ENCODE measurements around the gene YAP1.
"Not testable (repeated sequence)": the region's sequence is repeated elsewhere in the genome, so short reads cannot be mapped to it uniquely, and the experiment has no call there.

Gene YAP1

DNA sequence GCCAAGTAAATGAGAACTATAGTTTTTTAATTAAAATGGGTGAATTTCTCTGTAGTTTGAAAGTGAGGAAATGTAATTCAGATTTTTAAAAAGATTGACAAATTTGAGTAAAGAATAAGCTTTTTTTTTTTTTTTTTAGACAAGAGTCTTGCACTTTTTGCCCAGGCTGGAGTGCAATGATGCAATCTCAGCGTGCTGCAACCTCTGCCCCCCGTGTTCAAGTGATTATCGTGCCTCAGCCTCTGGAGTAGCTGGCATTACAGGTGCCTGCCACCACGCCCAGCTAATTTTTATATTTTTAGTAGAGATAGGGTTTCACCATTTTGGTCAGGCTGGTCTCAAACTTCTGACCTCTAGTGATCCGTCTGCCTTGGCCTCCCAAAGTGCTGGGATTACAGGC is 90.1 kb downstream of the YAP1 start:
- not testable (repeated sequence) for DNase-seq (ENCODE audit: low read depth)

DNA sequence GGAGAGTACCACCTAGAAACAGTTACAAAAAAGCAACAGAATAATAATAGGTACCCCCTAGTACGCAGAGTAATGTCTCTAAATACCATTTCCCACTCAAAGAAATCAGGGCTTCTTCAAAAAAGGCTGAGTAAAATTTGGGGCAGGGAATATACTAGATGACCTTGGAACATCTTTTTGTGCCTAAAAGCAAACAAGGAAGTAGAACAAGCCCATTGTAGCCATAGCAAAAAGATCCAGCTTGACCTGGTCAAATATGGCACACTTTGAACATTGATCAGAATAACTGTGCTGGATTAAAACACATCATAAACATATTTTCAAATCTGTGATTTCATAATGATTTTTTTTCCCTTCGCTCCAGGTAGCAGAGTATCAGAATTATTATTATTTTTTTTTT is 91.5 kb downstream of the YAP1 start:
- no peak for DNase-seq (ENCODE audit: low read depth)

DNA sequence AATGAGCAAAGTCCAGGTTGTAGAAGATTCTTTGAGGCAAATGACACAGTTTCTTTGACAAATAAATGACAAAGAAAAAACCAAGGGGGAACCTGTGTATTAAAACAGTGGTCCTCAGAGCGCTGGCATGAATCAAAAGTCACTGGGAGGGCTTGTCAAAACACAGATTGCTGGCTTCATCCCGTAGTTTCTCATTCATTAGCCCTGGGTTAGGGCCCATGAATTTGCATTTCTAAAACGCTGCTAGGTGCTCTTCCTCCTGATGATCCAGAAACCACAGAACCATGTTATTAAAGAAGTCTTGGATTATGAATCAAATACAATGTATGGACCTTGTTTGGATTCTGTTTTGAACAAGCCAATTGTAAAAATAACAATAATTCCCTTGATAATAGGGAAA is 92.7 kb downstream of the YAP1 start:
- no peak for DNase-seq (ENCODE audit: low read depth)

DNA sequence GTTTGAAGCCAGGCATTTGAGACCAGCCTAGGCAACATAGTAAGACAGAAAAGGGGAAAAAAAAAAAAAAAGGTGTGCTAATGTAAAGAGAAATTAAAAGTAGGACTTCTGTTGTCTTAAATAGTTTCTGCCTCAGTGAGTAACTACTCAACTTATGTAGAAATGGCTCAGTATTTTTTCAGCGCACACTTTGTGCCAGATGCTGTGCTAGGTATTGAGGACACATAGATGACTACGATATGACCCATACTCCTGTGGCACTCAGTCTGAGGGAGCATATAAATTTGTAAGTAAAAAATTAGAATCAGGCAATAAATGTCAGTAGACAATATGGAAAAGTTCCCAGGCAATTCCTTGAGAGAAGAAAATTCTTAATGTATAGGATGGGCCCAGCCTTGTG is 93.9 kb downstream of the YAP1 start:
- no peak for DNase-seq (ENCODE audit: low read depth)

DNA sequence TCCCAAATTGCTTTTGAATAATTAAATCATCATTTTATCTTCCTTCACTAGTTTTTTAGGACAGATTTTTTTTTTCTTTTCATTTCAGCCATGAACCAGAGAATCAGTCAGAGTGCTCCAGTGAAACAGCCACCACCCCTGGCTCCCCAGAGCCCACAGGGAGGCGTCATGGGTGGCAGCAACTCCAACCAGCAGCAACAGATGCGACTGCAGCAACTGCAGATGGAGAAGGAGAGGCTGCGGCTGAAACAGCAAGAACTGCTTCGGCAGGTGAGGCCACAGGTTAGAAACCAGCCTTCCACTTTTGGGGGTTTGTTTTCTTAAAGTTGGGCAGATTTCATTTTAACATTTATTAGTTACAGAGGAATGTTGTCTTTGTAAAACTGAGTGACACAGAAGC is 95.6 kb downstream of the YAP1 start:
- no peak for DNase-seq (ENCODE audit: low read depth)

DNA sequence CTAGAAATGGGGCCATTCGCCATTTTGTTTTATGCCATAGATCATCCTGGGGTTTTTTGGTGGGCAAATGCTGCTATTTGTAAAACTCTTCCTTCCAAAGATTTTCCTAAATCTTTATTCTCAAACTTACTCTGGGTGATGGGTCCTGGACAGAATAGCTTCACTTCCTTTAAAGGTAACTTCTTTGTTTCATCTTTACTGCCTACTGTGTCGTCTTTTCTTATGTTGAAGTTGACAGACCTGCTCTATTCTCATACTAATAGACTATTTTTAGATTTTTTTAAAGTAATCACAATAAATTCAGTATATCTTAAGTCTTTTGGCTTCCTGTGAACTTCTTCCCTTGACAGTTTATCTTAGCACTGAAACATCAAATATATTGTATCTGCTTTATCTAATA is 98.6 kb downstream of the YAP1 start:
- no peak for DNase-seq (ENCODE audit: low read depth)

DNA sequence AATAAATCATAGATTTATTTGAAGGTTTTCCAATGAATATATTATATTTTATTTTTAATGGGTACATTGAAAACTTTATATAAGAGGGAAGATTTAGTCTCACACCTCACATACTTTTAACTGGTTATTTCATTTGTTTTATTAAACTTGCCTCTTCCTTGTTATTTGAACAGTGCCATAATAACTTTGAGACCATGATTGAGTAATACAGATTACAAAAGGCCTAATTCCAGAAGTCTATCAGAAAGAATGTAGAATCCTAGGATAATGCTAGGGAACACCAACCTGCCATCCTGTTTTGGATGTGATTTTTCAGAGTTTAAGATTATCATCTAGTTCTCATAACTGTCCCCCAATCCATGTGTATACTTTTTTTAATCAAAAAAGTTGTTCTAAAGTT is 104.4 kb downstream of the YAP1 start:
- DNase-seq (ENCODE audit: low read depth): no peak

DNA sequence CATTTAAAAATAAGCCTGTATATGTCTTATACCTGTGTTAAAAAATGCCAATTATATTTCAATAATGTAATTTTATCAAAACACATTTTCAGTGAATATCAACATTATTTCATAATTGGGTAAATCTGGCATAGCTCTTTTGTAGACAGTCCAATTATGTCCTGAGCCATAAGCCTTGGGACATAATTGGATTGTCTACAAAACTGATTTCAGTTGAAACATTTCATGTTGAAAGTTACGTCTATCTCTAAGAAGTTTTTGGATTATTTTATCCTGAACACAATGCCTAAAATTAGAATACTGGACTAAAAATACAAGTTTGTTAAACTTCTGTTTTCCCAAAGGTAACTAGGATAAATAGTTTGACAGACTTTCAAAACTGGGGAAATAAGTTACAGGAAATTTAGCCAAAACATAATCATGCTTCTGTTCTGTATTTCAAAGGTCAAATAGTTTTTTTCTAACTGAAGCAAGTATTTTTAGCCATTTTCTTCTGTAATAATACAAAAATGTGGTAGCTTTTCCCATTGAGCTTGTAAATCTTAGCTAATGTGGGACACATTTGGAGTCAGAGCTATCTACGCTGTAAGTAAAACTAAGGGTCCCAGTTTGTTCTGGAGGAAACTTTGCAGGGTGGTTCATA is 106.3 kb downstream of the YAP1 start:
- no peak for DNase-seq (ENCODE audit: low read depth)

DNA sequence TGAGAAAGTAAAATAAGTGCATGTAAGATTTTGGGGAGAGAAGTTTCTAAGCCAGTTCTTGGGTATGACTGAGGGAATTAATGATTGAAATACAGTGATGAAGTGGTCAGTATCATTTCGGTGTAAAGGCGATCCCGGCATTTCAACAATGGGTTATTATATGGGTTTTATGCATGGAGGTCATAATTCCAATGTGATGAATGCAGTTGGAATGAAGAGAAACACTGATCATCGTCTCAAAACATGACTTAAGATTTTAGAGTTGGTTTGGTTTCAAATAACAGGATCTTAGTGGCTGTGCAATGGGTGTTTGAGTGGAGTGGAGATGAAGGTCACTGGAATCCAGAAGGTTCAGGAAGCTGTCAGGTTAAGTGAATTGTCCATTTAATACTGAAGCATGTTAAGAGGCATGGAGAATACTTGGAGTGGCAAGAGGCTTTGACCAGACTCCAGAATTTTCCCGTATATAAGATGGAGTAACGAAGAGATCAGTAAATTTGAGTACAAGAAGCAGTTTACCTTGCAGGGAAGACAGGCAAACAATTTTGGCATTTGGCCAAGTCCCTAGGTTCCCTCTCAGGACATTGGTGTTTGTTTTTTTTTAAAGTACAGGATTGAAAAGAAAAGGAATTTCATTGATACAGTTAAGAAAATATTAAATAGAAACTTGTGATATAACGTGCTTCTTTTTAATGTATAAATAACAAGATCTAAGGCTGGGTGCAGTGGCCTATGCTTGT is 110.7 kb downstream of the YAP1 start:
- DNase-seq (ENCODE audit: low read depth): no peak

DNA sequence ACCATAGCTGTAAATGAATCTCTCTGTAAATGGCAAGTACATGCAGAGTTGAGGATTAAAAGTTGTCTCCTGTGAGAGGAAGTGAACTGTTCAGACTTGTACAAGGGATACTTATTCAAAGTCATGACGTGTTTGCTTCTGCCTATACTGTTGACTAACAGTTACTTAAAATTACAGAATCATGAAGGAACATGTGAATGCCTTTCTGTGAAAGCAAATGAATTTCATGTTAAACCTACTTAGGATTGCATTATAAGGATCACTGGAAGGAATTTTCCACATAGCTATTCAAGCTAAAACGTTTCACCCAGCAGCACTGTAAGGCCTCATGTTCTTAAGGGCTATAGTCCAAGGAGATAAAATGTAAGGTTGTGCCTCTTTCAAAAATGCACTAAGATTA is 113.6 kb downstream of the YAP1 start:
- DNase-seq (ENCODE audit: low read depth): no peak

DNA sequence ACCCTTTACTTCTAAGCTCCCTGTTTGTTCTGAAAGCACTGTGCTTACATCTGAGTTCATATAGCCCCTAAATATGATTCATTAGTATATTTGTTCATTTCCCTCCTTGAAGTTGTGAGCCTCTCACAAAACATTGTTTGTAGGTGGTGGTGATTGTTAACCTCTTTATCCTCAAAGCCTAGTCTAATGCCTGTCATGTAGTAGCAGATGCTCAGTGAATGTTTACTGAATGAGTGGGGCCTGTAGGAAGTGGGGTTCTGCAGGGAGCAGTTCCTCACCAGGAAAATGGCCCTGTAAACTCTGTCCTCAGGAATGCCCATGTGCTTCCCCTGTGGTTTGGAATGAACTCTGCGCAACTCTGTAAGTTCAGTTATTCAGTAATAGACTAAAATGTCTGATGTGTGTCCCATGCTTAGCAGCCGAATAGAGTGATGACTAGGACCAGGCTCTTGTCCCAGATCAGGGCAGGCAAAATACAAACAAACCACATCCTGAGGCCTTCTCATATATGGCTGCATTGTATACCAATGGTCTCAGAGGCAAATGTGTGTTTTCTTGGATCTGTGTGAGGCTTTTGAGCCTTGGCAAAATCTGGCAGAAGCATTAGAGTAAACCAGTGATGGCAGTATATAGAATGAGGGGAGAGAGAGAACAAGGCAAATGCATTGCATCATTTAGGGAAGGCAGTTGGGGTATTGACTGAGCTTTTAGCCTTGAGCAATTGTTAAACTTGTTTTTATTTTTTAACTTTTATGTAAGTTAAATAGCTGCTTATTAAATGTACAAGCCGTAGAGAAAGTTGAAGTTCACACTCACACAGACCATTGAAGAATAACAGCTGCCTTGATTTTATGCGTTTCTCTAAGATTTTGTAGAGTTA is 115.7 kb downstream of the YAP1 start:
- DNase-seq (ENCODE audit: low read depth): no peak

DNA sequence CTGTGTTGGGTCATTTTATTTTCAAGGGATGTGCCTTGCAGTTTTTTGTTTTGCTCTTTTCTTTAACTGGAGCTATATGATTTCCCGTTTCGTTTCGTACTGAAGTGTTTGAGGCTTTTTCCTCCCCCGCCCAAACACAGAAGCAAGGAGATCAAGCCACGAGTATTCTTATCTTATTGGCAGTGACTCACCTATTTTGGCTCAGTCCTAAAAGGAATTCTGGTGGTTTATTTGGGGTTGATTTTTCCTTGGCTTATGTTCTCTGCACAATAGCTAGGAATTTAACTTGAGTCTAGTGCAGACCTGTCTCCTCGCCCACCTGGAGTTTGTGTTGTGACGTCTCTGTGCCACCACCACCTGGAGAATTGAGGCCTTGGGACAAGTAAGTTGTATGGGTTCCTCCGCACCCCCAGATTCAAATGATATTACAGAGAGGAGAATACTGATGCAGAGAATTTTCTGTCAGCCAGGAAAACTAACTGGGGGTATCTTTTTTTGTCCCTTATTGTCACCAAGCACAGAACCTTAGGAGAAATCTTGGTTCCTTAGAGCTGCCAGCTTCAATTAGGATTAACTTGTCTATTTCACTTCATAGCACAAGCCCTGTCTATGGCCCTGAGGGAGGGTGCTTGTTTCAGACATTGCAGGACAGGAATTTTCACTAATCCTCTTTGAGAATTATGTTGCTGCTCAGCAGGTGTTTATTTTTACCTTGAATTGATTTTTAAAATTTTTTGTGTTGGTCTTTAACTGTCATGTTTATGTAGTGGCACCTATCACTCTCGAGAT is 116.6 kb downstream of the YAP1 start:
- DNase-seq (ENCODE audit: low read depth): no peak

DNA sequence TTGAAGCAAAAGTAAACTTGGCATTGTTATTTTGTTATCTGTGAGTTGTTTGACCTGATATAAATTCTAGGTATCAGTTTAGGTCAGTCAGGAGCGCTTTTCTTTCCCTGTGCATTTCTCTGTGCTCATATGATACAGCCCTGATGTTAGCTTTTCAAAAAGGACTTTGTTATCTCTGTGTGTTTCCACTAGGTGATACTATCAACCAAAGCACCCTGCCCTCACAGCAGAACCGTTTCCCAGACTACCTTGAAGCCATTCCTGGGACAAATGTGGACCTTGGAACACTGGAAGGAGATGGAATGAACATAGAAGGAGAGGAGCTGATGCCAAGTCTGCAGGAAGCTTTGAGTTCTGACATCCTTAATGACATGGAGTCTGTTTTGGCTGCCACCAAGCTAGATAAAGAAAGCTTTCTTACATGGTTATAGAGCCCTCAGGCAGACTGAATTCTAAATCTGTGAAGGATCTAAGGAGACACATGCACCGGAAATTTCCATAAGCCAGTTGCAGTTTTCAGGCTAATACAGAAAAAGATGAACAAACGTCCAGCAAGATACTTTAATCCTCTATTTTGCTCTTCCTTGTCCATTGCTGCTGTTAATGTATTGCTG is 119.4 kb downstream of the YAP1 start:
- DNase-seq (ENCODE audit: low read depth): no peak

DNA sequence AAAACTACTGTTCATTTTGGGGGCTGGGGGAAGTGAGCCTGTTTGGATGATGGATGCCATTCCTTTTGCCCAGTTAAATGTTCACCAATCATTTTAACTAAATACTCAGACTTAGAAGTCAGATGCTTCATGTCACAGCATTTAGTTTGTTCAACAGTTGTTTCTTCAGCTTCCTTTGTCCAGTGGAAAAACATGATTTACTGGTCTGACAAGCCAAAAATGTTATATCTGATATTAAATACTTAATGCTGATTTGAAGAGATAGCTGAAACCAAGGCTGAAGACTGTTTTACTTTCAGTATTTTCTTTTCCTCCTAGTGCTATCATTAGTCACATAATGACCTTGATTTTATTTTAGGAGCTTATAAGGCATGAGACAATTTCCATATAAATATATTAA is 119.9 kb downstream of the YAP1 start:
- DNase-seq (ENCODE audit: low read depth): no peak

DNA sequence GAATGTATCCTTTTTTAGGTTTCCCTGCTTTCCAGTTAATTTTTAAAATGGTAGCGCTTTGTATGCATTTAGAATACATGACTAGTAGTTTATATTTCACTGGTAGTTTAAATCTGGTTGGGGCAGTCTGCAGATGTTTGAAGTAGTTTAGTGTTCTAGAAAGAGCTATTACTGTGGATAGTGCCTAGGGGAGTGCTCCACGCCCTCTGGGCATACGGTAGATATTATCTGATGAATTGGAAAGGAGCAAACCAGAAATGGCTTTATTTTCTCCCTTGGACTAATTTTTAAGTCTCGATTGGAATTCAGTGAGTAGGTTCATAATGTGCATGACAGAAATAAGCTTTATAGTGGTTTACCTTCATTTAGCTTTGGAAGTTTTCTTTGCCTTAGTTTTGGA is 120.7 kb downstream of the YAP1 start:
- DNase-seq (ENCODE audit: low read depth): no peak

DNA sequence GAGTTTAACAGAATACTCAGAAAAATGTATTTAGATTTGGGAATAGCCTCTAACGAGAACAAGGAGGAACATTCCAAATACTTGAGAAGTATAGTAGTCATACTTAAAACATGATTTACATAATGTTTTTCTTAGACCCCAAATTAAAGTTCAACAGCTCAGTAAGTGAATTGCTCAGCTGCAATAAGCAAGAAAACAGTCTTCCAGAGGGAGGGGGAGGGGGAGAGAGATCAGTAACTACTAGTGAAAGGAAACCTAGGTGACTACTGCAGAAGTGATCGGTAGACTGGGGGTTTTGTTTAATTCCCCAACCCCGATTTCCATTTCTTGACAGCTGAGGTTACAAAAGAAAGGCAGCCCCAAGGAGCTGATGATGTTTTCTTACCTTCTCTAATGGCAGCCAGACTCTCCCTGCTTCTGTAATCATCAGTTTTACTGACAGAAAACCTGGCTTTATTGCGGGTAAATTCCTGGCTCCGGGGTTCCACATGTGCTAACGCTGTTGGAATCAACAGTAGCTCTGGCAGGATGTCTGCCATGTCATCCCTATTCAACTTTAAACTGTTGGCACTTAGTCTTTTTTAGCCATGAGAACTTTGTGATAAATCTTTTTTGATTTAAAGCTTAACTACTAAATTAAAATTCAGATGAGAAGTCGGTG is 124.7 kb downstream of the YAP1 start:
- DNase-seq (ENCODE audit: low read depth): no peak

DNA sequence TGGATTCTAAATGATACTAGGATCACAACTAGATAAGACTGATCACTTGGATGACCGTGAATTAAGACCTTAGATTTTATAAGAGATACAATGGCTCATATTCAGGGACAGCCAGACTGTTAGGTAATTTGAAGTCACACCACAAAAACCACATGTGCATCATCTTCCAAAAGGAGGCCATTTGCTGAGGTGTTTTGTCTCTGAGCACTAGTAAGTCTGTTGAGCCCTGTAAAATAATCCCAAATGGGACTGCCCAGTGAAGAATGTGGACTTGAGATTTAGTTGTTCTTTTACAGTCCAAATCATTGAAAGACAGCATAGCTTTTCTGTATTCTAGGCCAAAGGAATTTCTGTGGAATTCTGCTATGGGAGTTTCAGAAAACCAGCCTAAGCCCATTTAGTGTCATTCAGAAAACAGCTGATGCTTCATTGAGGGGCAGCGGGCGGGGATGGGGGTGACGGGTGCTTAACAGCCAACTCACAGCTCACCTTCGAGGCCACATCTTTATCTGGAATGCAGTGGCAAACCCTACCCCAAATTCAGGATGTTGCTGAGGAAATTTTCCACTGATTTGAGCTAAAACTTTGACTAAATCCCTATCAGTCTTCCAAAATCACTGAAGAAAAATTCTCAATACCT is 127.0 kb downstream of the YAP1 start:
- DNase-seq (ENCODE audit: low read depth): no peak

DNA sequence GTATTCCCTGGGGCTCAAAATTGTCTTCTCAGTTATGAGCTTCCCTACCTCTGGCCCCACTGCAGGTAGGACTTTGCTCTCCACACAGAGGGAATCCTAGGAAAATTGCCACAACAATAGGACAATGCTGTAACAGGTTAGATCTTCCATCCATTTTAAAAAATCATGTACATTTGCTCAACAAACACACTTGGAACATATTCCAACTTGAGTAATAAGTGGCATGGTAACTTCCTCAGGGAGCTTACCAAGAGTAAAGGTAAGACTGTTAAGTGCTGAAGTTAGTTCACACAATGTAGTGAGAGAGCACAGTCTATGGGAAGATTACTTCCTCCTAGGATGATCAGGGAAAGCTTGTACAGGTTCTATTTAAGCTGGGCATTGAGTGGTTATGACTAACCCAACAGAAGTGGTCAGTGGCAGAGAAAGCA is 128.2 kb downstream of the YAP1 start:
- no peak for DNase-seq (ENCODE audit: low read depth)

DNA sequence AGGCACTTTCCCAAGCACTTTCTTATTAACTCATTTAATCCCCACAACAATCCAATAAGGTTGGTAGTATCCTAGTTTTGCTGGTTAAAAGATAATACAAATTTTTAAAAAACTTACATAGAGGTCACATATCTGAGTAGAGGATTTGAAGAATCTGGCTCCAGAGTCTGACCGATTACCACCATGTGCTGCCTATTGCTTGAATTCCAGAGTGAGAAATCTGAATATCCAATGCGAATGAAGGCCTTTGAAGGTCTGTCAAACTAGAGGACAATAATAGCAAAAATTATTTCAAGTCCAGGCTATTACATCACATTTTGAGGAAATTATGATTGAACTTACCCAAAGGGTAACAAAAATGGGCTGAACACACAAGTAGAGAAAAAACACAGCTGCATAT is 129.2 kb downstream of the YAP1 start:
- no peak for DNase-seq (ENCODE audit: low read depth)

DNA sequence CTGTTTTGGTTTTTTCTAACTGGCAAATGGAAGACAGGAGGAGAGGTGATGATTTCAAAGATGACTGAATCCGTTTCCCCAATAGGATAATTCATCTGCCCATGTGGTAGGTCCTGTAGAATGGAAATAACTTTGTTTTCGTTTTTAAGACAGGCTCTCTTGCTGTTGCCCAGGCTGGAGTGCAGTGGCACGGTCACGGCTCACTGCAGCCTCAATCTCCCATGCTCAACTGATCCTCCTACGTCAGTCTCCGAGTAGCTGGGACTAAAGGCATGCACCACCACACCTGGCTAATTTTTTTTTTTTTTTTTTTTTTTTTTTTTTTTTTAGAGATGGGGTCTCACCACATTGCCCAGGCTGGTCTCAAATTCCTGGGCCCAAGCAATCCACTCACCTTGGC is 129.7 kb downstream of the YAP1 start:
- DNase-seq (ENCODE audit: low read depth): no peak

DNA sequence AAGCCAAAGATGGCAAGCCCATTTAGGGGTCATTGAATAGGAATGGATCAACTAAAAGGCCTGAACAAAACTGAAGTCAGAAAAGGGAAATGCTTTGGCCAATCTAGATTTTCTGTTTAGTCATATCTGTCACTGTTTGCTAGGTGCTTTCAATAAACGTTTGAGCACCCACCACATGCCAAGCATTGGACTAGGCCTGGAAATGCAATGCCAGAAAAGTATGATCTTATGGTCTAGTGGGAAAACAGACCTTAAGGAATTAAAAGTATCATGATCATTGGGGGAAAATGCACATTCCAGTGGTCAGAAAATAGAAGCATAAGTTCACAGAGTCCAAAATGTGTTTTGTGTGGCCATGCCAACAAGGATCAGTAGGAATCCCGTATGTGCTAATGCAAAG is 130.3 kb downstream of the YAP1 start:
- no peak for DNase-seq (ENCODE audit: low read depth)

All from activated gamma-delta T cell treated with anti-CD3 and anti-CD28 coated beads, Interleukin-2, amount 50 U/mL, for 16 hours (primary cell).